DOHH2 (cell line): ENCODE results near the gene CTBP1.

Experiments
- EZH2phosphoT487 ChIP-seq: fragments of 200-600 bp; sonication (generic); IDR thresholded peaks from 2 replicates; pipeline ENCODE4 v1.6.1; 2017; ENCODE audit warnings: borderline replicate concordance, mild to moderate bottlenecking, antibody characterized with exemption, low read length, moderate library complexity, mixed read lengths
- TF ChIP-seq, protein P1 (sequence below): fragments of 200-600 bp; sonication (generic); IDR thresholded peaks from one replicate; pipeline ENCODE4 v1.5.1; 2014; ENCODE audit warnings: antibody characterized with exemption, mild to moderate bottlenecking, low read depth, low read length; ENCODE audit not compliant: poor library complexity, severe bottlenecking

- TF ChIP-seq, protein P1, sequence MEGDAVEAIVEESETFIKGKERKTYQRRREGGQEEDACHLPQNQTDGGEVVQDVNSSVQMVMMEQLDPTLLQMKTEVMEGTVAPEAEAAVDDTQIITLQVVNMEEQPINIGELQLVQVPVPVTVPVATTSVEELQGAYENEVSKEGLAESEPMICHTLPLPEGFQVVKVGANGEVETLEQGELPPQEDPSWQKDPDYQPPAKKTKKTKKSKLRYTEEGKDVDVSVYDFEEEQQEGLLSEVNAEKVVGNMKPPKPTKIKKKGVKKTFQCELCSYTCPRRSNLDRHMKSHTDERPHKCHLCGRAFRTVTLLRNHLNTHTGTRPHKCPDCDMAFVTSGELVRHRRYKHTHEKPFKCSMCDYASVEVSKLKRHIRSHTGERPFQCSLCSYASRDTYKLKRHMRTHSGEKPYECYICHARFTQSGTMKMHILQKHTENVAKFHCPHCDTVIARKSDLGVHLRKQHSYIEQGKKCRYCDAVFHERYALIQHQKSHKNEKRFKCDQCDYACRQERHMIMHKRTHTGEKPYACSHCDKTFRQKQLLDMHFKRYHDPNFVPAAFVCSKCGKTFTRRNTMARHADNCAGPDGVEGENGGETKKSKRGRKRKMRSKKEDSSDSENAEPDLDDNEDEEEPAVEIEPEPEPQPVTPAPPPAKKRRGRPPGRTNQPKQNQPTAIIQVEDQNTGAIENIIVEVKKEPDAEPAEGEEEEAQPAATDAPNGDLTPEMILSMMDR = no peak
- TF ChIP-seq EZH2phosphoT487 = no peak
Measured at GRCh38 chr4:1250921-1251772, 2.2 kb upstream of the CTBP1 start.
